ENCODE measurements around the gene HAUS5. TPM values are rescaled to one million over a fixed set of nuclear protein-coding genes. Genes with fewer than 3 reads are reported as not detected.

HAUS5 gene, protein sequence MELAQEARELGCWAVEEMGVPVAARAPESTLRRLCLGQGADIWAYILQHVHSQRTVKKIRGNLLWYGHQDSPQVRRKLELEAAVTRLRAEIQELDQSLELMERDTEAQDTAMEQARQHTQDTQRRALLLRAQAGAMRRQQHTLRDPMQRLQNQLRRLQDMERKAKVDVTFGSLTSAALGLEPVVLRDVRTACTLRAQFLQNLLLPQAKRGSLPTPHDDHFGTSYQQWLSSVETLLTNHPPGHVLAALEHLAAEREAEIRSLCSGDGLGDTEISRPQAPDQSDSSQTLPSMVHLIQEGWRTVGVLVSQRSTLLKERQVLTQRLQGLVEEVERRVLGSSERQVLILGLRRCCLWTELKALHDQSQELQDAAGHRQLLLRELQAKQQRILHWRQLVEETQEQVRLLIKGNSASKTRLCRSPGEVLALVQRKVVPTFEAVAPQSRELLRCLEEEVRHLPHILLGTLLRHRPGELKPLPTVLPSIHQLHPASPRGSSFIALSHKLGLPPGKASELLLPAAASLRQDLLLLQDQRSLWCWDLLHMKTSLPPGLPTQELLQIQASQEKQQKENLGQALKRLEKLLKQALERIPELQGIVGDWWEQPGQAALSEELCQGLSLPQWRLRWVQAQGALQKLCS
- 10 to 100 TPM; 53.3 to 62.3 TPM for total RNA-seq

DNA sequence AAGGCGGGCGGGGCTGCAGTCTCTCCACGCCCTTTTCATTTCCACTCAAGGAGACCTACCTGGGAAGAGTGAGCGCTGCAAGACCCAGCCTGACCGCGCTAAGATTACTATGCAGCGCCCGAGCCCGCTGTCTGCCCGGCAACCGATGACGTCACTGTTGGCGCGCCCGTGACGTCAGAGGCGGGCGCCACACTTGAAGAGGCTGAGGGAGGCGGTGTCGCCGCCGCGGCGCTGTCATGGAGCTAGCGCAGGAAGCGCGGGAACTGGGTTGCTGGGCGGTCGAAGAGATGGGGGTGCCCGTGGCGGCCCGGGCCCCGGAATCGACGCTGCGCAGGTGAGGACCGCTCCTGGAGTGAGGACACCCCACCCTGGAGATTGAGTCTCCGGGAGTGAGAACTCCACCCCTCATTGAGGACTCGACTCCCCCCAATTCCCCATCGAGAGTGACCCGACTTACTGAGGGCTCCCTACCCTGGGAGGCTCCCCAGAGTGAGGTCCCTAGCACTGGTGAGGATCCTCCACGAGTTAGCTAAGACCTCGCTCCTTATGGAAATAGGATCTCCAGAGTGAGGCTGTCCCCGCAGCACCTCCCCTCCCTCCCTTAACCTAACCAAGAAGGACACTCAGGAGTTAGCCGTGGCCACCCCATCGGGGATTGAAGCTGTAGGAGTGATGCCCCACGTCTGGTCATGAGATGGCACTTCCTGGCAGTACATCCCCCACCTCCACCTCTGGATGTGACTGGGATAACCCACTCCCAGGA is at the start of gene HAUS5:
TSS of gene HAUS5 (plus strand) at position 177 of the 763 bp plus-strand sequence. CDS start at position 237, 60 bp downstream.
- Mint-ChIP-seq H3K27ac (peak within 1 kb of the TSS; percentile 95), H3K9me3 (ENCODE audit: insufficient read depth) (peaks cover 7% of the 10 kb centered on the region), H3K4me3 (peak within 1 kb of the TSS; percentile 87), H3K27me3 (ENCODE audit: low read depth) (no peaks in the 10 kb centered on the region), H3K4me1 (ENCODE audit: low read depth) (peaks cover 46% of the 10 kb centered on the region), H3K36me3 (ENCODE audit: low read depth) (peaks cover 18% of the 10 kb centered on the region)
- CTCF ChIA-PET = interaction anchor here (0.6 to 1.6 kb wide), 5 partner anchors 12 to 472 kb away, joined by 3 to 4 read pairs (median 3); partner anchors contain the start of gene COX6B1
- POLR2A ChIA-PET = interaction anchor here (0.5 to 1.4 kb wide), 18 partner anchors 8 to 439 kb away, joined by 3 to 10 read pairs (median 4); partner anchors contain the start of genes COX6B1, LIN37, PSENEN and U2AF1L4
- ATAC-seq (peak; percentile 93), DNase-seq (peak; percentile 96)

DNA sequence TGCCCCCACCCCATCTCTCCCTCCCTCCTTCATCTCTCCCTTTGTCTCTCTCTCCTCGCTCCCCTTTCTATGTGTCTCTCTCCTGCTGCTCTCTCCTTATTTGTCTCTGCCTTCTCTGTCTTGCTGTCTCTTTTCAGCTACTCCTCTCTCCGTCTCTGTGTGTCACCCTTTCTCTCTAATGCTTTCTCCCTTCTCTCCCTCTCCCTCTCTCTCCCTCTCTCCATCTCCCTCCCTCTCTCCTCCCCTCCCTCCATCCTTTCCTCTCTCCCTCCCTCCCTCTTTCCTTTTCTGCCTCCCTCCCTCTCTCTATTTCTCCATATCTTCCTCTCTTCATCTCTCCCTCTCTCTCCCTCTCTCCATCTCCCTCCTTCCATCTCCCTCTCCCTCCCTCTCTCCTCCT is 49.8 kb upstream of the HAUS5 start:
- ChIA-PET CTCF (interaction anchor here (0.7 to 1.0 kb wide), 2 partner anchors 13 to 14 kb away, joined by 3 to 4 read pairs; no protein-coding TSS in a partner anchor), POLR2A (no interaction called here)
- Mint-ChIP-seq H3K9me3 (ENCODE audit: insufficient read depth) (no peaks in the 10 kb centered on the region), H3K4me1 (ENCODE audit: low read depth) (peaks cover 4% of the 10 kb centered on the region), H3K4me3 (no peak overlapping the region), H3K27ac (no peak overlapping the region), H3K27me3 (ENCODE audit: low read depth) (peaks cover 22% of the 10 kb centered on the region), H3K36me3 (ENCODE audit: low read depth) (no peaks in the 10 kb centered on the region)
- DNase-seq (no peak), ATAC-seq (no peak)

DNA sequence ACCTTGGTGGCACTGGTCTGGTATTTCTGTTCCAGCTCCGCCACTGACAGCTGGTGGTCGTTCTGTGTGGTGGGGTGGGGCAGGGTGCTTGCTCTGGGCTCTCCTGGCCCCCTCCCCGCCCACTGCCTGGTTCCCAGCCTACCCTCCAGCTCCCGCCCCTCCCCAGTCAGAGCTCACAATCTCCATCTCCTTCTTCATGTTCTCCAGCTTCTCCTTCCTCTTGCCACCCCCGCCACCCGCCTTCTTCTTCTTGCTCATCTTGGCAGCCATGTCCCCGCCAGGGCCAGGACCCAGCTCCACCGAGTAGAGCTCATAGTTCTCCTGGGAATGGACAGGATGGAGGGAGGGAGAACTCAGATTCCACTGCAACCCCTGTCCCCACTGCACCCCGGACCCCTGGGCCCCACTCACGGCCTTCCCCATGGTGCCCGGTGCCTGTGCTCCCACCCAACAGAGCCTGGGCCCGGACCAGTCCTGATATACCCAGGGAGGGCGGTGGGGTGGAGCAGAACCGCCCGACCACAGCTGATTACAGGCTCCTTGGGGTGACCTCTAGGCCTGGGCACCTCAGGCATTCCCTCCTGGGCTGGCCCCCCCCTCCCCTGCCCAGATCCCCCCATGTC is 49.2 kb upstream of the HAUS5 start, which contains the start of gene ATP4A:
TSS of gene ATP4A (minus strand) at position 452 of the 623 bp plus-strand sequence. CDS start at position 423, 29 bp downstream.
- Mint-ChIP-seq H3K27ac (no peak within 1 kb of the TSS), H3K36me3 (ENCODE audit: low read depth) (no peaks in the 10 kb centered on the region), H3K4me3 (no peak within 1 kb of the TSS), H3K9me3 (ENCODE audit: insufficient read depth) (no peaks in the 10 kb centered on the region), H3K27me3 (ENCODE audit: low read depth) (peaks cover 20% of the 10 kb centered on the region), H3K4me1 (ENCODE audit: low read depth) (peaks cover 2% of the 10 kb centered on the region)
- no peak for DNase-seq
- no peak for ATAC-seq
- POLR2A ChIA-PET = no interaction called here
- CTCF ChIA-PET = interaction anchor here (0.7 to 1.0 kb wide), 2 partner anchors 14 to 15 kb away, joined by 3 to 4 read pairs; no protein-coding TSS in a partner anchor

DNA sequence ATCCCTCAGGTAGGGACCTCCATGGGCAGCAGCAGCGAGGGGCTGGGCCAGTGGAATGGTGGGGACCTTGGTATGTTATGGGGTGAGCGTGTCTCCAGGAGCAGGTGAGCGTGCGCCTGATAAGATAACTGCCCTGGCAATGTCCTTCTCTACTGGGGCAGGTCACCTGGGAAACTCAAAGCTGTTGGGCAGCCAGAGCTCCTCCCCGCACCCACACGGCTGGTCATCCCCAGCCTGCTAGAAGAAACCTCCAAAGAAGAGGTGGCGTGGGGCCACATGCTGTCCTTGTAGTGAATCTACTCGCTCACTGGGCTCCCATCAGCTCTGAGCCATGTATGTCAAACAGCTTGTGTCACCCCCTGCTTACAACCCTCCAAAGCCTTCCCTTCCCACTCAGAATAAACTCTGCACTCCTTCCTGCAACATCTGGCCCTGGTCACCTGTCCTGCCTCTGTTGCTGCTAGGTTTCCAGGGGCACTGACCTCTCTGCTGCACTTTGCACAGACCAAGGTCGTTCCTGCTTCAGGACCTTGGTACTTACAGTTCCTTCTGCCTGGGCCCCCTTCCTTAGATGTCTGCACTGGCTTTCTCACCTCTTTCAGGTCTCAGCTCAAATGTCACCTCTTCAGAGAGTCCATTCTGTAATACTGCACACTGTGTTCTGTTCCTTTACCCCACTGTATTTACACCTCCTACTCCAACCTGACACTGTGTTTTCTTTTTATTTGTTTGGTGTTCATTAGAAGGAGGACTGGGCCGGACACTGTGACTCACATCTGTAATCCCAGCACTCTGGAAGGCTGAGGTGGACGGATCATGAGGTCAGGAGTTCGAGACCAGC is 47.3 kb upstream of the HAUS5 start:
- H3K9me3 Mint-ChIP-seq (ENCODE audit: insufficient read depth) = no peaks in the 10 kb centered on the region
- ATAC-seq (no peak), DNase-seq (no peak)
- no peak overlapping the region for H3K4me3 Mint-ChIP-seq
- peaks cover 19% of the 10 kb centered on the region for H3K27me3 Mint-ChIP-seq (ENCODE audit: low read depth)
- H3K27ac Mint-ChIP-seq = no peak overlapping the region
- CTCF ChIA-PET = no interaction called here
- no peaks in the 10 kb centered on the region for H3K4me1 Mint-ChIP-seq (ENCODE audit: low read depth)
- POLR2A ChIA-PET = interaction anchor here (0.5 kb wide), 1 partner anchor 131 kb away, joined by 3 read pairs; no protein-coding TSS in a partner anchor
- no peaks in the 10 kb centered on the region for H3K36me3 Mint-ChIP-seq (ENCODE audit: low read depth)

DNA sequence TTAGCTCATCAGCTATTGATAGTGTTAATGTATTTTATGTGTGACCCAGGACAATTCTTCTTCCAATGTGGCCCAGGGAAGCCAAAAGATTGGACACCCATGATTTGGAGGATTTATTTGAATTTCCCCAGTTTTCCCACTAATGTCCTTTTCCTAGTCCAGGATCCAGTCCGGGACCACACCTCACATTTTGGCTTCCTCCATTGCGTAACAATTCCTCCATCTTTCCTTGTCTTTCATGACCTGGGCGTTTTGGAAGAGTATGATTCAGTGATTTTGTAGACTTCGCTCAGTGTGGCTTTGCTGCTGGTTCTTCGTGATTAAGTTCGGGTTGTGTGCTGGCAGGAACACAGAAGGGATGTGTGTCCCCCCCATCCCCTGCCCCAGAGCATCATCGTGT is 45.8 kb upstream of the HAUS5 start:
- no peaks in the 10 kb centered on the region for H3K36me3 Mint-ChIP-seq (ENCODE audit: low read depth)
- ChIA-PET POLR2A (no interaction called here), CTCF (interaction anchor here (0.6 to 0.8 kb wide), 2 partner anchors 18 to 636 kb away, joined by 3 to 4 read pairs; no protein-coding TSS in a partner anchor)
- H3K27ac Mint-ChIP-seq = no peak overlapping the region
- DNase-seq = no peak
- H3K4me3 Mint-ChIP-seq = no peak overlapping the region
- no peak for ATAC-seq
- H3K9me3 Mint-ChIP-seq (ENCODE audit: insufficient read depth) = no peaks in the 10 kb centered on the region
- H3K4me1 Mint-ChIP-seq (ENCODE audit: low read depth) = peaks cover 2% of the 10 kb centered on the region
- peaks cover 16% of the 10 kb centered on the region for H3K27me3 Mint-ChIP-seq (ENCODE audit: low read depth)

DNA sequence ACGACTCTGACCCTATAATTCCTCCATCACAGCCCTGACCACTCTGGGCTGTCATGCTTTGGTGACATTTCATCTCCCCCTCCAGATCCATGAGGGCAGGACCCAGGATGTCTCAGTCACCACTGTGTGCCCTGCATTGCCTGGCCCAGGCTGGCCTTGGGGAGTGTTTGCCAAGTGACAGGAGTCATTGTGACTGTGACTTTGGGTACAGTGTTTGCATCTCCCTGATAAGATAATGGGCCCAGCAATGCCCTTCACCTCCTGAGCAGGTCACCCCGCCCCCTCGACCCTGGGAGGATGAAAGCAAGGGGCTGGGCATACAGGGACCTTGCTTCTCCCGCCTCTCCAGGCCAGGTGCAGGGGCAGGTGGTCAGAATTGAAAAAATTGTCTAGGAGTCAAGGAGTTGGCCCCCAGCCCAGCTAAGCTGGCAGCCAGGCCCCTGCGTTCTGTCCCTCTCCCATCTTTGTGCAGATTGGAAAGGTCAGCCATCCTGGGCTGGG is 43.2 kb upstream of the HAUS5 start:
- peaks cover 2% of the 10 kb centered on the region for H3K4me1 Mint-ChIP-seq (ENCODE audit: low read depth)
- no peak overlapping the region for H3K27ac Mint-ChIP-seq
- no peaks in the 10 kb centered on the region for H3K36me3 Mint-ChIP-seq (ENCODE audit: low read depth)
- no peaks in the 10 kb centered on the region for H3K9me3 Mint-ChIP-seq (ENCODE audit: insufficient read depth)
- H3K4me3 Mint-ChIP-seq = no peak overlapping the region
- CTCF ChIA-PET = no interaction called here
- DNase-seq (no peak), ATAC-seq (no peak)
- POLR2A ChIA-PET = no interaction called here
- H3K27me3 Mint-ChIP-seq (ENCODE audit: low read depth) = peaks cover 18% of the 10 kb centered on the region

DNA sequence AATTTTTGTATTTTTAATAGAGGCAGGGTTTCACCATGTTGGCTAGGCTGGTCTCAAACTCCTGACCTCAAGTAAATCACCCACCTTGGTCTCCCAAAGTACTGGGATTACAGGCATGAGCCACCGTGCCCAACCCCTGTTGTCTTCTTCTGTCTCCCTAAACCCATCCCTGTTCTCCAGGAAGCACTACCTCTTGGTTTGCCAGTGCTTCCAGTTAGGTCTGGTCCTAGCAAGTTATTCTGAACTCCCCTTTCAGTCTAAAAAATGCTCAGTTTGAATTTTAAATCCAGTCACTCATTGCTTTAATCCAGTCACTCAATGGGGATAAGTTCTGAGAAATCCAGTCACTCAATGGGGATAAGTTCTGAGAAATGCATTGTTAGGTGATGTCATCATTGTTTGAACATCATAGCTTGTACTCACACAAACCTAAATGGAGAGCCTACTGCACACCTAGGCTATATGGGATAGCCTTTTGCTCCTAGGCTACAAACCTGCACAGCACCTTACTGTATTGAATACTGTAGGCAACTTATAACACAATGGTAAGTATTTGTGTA is 41.0 kb upstream of the HAUS5 start:
- Mint-ChIP-seq H3K27ac (no peak overlapping the region), H3K4me3 (no peak overlapping the region), H3K9me3 (ENCODE audit: insufficient read depth) (peaks cover 11% of the 10 kb centered on the region), H3K36me3 (ENCODE audit: low read depth) (peaks cover 3% of the 10 kb centered on the region), H3K27me3 (ENCODE audit: low read depth) (peaks cover 19% of the 10 kb centered on the region), H3K4me1 (ENCODE audit: low read depth) (peaks cover 2% of the 10 kb centered on the region)
- no peak for DNase-seq
- ChIA-PET CTCF (no interaction called here), POLR2A (no interaction called here)
- no peak for ATAC-seq

DNA sequence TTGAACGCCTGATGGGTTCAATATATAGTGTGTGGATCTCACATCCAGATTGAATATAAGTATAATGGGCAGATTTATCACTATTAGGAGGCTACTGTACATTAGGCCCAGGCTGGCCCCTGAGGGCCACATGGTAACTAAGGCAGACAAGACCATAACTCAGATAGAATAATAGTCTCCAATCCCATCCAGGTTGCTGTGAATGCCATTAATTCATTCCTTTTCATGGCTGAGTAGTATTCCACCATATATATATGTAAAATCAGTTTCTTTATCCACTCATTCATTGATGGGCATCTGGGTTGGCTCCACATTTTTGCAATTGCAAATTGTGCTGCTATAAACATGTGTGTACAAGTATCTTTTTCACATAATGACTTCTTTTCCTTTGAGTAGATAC is 34.6 kb upstream of the HAUS5 start:
- H3K4me3 Mint-ChIP-seq = no peak overlapping the region
- CTCF ChIA-PET = no interaction called here
- no peak overlapping the region for H3K27ac Mint-ChIP-seq
- no peak for DNase-seq
- peaks cover 14% of the 10 kb centered on the region for H3K9me3 Mint-ChIP-seq (ENCODE audit: insufficient read depth)
- H3K27me3 Mint-ChIP-seq (ENCODE audit: low read depth) = peaks cover 2% of the 10 kb centered on the region
- POLR2A ChIA-PET = no interaction called here
- ATAC-seq = no peak
- H3K4me1 Mint-ChIP-seq (ENCODE audit: low read depth) = no peaks in the 10 kb centered on the region
- H3K36me3 Mint-ChIP-seq (ENCODE audit: low read depth) = peaks cover 5% of the 10 kb centered on the region

DNA sequence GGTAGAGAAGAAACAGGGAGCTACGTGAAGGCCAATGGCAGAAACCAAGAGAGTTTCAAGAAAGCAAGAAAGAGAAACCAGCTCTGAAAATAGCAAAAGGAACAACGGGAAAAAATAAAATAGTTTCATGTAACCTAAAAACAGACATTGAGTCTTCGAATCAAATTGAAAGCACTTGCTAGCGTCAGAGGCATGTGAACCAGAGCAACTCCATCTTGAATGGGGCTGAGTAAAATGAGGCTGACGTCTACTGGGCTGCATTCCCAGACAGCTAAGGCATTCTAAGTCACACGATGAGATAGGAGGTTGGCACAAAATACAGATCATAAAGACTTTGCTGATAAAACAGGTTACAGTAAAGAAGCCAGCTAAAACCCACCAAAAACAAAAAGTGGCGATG is 33.8 kb upstream of the HAUS5 start:
- Mint-ChIP-seq H3K9me3 (ENCODE audit: insufficient read depth) (peaks cover 14% of the 10 kb centered on the region), H3K4me1 (ENCODE audit: low read depth) (no peaks in the 10 kb centered on the region), H3K36me3 (ENCODE audit: low read depth) (peaks cover 5% of the 10 kb centered on the region), H3K27ac (no peak overlapping the region), H3K4me3 (no peak overlapping the region), H3K27me3 (ENCODE audit: low read depth) (peaks cover 2% of the 10 kb centered on the region)
- POLR2A ChIA-PET = interaction anchor here (0.7 kb wide), 1 partner anchor 480 kb away, joined by 3 read pairs; no protein-coding TSS in a partner anchor
- ATAC-seq (no peak), DNase-seq (no peak)
- CTCF ChIA-PET = interaction anchor here (1.0 kb wide), 1 partner anchor 13 kb away, joined by 3 read pairs; no protein-coding TSS in a partner anchor

DNA sequence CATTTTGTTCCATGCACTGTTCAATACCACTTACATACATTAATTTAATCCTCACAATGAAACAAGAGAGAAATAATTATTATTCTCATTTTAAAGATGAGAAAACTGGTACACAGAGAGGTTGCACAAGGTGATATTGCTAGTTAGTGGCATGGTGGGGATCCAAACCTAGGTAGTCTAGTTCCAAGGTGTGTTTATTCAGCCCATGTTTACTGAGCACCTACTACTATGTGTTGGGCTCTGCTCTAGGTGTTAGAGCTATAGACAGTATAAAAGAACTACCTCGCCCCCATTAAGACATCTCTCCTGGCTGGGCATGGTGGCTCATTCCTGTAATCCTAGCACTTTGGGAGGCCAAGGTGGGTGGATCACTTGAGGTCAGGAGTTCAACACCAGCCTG is 29.8 kb upstream of the HAUS5 start:
- ATAC-seq = no peak
- no peaks in the 10 kb centered on the region for H3K9me3 Mint-ChIP-seq (ENCODE audit: insufficient read depth)
- H3K36me3 Mint-ChIP-seq (ENCODE audit: low read depth) = no peaks in the 10 kb centered on the region
- H3K27me3 Mint-ChIP-seq (ENCODE audit: low read depth) = peaks cover 8% of the 10 kb centered on the region
- POLR2A ChIA-PET = no interaction called here
- H3K27ac Mint-ChIP-seq = no peak overlapping the region
- no peaks in the 10 kb centered on the region for H3K4me1 Mint-ChIP-seq (ENCODE audit: low read depth)
- no peak for DNase-seq
- CTCF ChIA-PET = no interaction called here
- no peak overlapping the region for H3K4me3 Mint-ChIP-seq
